Fibroblast of lung (primary cell): ENCODE measurements around the gene ATRN. TPM values are rescaled to one million over a fixed set of nuclear protein-coding genes. Genes with fewer than 3 reads are reported as not detected.

ENCODE experiments used
- DNase-seq, 2 donors: peaks; one replicate each; pipeline versions ENCODE4 v3.0.0 to v3.0.0-alpha.2; 2010; ENCODE audit warnings: low read depth in 2 of 2
- H2AFZ ChIP-seq: 2 replicates; pipeline ENCODE4 v1.5.1; 2012; ENCODE audit warnings: low read length, control low read depth, inconsistent platforms
- H3K27ac ChIP-seq: 2 replicates; pipeline ENCODE4 v1.5.1; 2011; ENCODE audit warnings: low read length, control low read depth; ENCODE audit not compliant: insufficient read depth
- H3K27me3 ChIP-seq: 2 replicates; pipeline ENCODE4 v1.5.1; 2011; ENCODE audit warnings: mild to moderate bottlenecking, low read length; ENCODE audit not compliant: control insufficient read depth, insufficient read depth
- H3K36me3 ChIP-seq: 2 replicates; pipeline ENCODE4 v1.5.1; 2011; ENCODE audit warnings: low read length; ENCODE audit not compliant: control insufficient read depth, insufficient read depth
- H3K4me1 ChIP-seq: 2 replicates; pipeline ENCODE4 v1.5.1; 2011; ENCODE audit warnings: low read length; ENCODE audit not compliant: control insufficient read depth, insufficient read depth; ENCODE audit errors: extremely low read depth
- H3K4me2 ChIP-seq: 2 replicates; pipeline ENCODE4 v1.5.1; 2011; ENCODE audit warnings: low read length, control low read depth; ENCODE audit not compliant: insufficient read depth; ENCODE audit errors: extremely low read depth
- H3K4me3 ChIP-seq, 4 experiments: fragments of 200-600 bp in 1 of 4; sonication (generic) in 1 of 4; replicated peaks in 1 of 4; 2 replicates each; pipeline ENCODE4 v1.5.1; 2011 to 2016; ENCODE audit warnings: low read length in 4 of 4, low read depth in 3 of 4, mild to moderate bottlenecking in 3 of 4, control low read depth in 2 of 4, inconsistent platforms in 1 of 4, mixed read lengths in 1 of 4; ENCODE audit not compliant: insufficient read depth in 1 of 4; ENCODE audit errors: control extremely low read depth in 1 of 4
- H3K79me2 ChIP-seq: 2 replicates; pipeline ENCODE4 v1.5.1; 2012; ENCODE audit warnings: mild to moderate bottlenecking, low read length, inconsistent platforms; ENCODE audit not compliant: control insufficient read depth, insufficient read depth
- H3K9ac ChIP-seq: 2 replicates; pipeline ENCODE4 v1.5.1; 2011; ENCODE audit warnings: mild to moderate bottlenecking, low read length, control low read depth; ENCODE audit not compliant: insufficient read depth
- H3K9me3 ChIP-seq: 2 replicates; pipeline ENCODE4 v1.5.1; 2012; ENCODE audit warnings: low read depth, low read length; ENCODE audit not compliant: control insufficient read depth, insufficient read depth
- H4K20me1 ChIP-seq: 2 replicates; pipeline ENCODE4 v1.5.1; 2011; ENCODE audit warnings: low read length; ENCODE audit not compliant: control insufficient read depth, insufficient read depth; ENCODE audit errors: extremely low read depth
- CTCF ChIP-seq, 2 donors: IDR thresholded peaks in 1 of 2; conservative IDR thresholded peaks in 1 of 2; 1 replicate in 1 of 2; 2 replicates in 1 of 2; pipeline ENCODE4 v1.5.1; 2011 to 2012; ENCODE audit warnings: low read length in 2 of 2, control low read depth in 1 of 2, inconsistent platforms in 1 of 2, low read depth in 1 of 2, mild to moderate bottlenecking in 1 of 2
- EZH2 ChIP-seq: IDR thresholded peaks from 2 replicates; pipeline ENCODE4 v1.5.1; 2012; ENCODE audit warnings: low read length, control low read depth, mild to moderate bottlenecking; ENCODE audit errors: missing control alignments
- polyA plus RNA-seq, 2 donors: library from polyadenylated mRNA; depleted of rRNA in 1 of 2; stranded (reverse) in 1 of 2; unstranded in 1 of 2; fragments of >200 nt; gene quantifications; 2 replicates each; pipeline ENCODE4 v1.2.1, GENCODE V29; 2011 to 2012; ENCODE audit warnings: missing spikeins in 1 of 2
- total RNA-seq: library from RNA; depleted of rRNA; stranded (reverse); fragments of >200 nt; gene quantifications from 2 replicates; pipeline ENCODE4 v1.2.1, GENCODE V29; 2014

Gene ATRN
- total and polyA plus RNA-seq, 2 donors (not counting 1 experiment from before 2014, with no cell fraction given) = 30.6 to 48.8 TPM

GRCh38 chr20:3621111-3621510 is 150.3 kb downstream of the ATRN start:
- Histone ChIP-seq H3K27me3 (no peaks in the 10 kb centered on the region), H3K4me3 (no peak overlapping the region), H2AFZ (no peak overlapping the region), H4K20me1 (no peaks in the 10 kb centered on the region), H3K27ac (no peak overlapping the region), H3K4me2 (no peak overlapping the region), H3K36me3 (no peaks in the 10 kb centered on the region), H3K9me3 (no peaks in the 10 kb centered on the region), H3K9ac (no peak overlapping the region), H3K4me1 (peaks cover 1% of the 10 kb centered on the region), H3K79me2 (no peaks in the 10 kb centered on the region)
- TF ChIP-seq EZH2 (no peak), CTCF (conservative IDR thresholded peaks at IDR 0.05 in 1 of 2, IDR thresholded peaks at IDR 0.05 in 1 of 2; ENCODE audit: low read depth in 1 of 2, low read length in 2 of 2) (no peak)
- DNase-seq = no peak

- no peak overlapping the region for H2AFZ ChIP-seq
- H3K4me1 ChIP-seq = no peaks in the 10 kb centered on the region
- TF ChIP-seq EZH2 (no peak), CTCF (conservative IDR thresholded peaks at IDR 0.05 in 1 of 2, IDR thresholded peaks at IDR 0.05 in 1 of 2; ENCODE audit: low read depth in 1 of 2, low read length in 2 of 2) (no peak)
- no peaks in the 10 kb centered on the region for H3K79me2 ChIP-seq
- H3K27me3 ChIP-seq = no peaks in the 10 kb centered on the region
- no peaks in the 10 kb centered on the region for H3K9me3 ChIP-seq
- DNase-seq = no peak
- H3K4me3 ChIP-seq = no peak overlapping the region
- no peak overlapping the region for H3K4me2 ChIP-seq
- no peaks in the 10 kb centered on the region for H3K36me3 ChIP-seq
- H4K20me1 ChIP-seq = no peaks in the 10 kb centered on the region
- H3K9ac ChIP-seq = no peak overlapping the region
- no peak overlapping the region for H3K27ac ChIP-seq
Measured at GRCh38 chr20:3622406-3622805, 151.6 kb downstream of the ATRN start.

- H3K27me3 ChIP-seq = no peaks in the 10 kb centered on the region
- no peaks in the 10 kb centered on the region for H4K20me1 ChIP-seq
- H3K4me3 ChIP-seq = no peak overlapping the region
- H3K36me3 ChIP-seq = no peaks in the 10 kb centered on the region
- no peak overlapping the region for H3K27ac ChIP-seq
- no peak for DNase-seq
- H2AFZ ChIP-seq = no peak overlapping the region
- H3K4me1 ChIP-seq = no peaks in the 10 kb centered on the region
- no peak overlapping the region for H3K9ac ChIP-seq
- H3K79me2 ChIP-seq = no peaks in the 10 kb centered on the region
- TF ChIP-seq EZH2 (no peak), CTCF (conservative IDR thresholded peaks at IDR 0.05 in 1 of 2, IDR thresholded peaks at IDR 0.05 in 1 of 2; ENCODE audit: low read depth in 1 of 2, low read length in 2 of 2) (no peak)
- H3K9me3 ChIP-seq = no peaks in the 10 kb centered on the region
- H3K4me2 ChIP-seq = no peak overlapping the region
Measured at GRCh38 chr20:3627476-3627875, 156.7 kb downstream of the ATRN start.
